ENCODE data around the gene ROCK2.
"Not testable (repeated sequence)": the region's sequence is repeated elsewhere in the genome, so short reads cannot be mapped to it uniquely, and the experiment has no call there.

The ROCK2 gene

GRCh38 chr2:11261564-11261963 is 82.9 kb downstream of the ROCK2 start:
- DNase-seq: not testable (repeated sequence)

- no peak for DNase-seq
Measured at GRCh38 chr2:11260979-11261378, 83.5 kb downstream of the ROCK2 start.

GRCh38 chr2:11257964-11258363 is 86.5 kb downstream of the ROCK2 start:
- no peak for DNase-seq

- DNase-seq: no peak
Measured at GRCh38 chr2:11257078-11257477, 87.4 kb downstream of the ROCK2 start.

- DNase-seq: no peak
Measured at GRCh38 chr2:11256166-11256565, 88.3 kb downstream of the ROCK2 start.

GRCh38 chr2:11254100-11254536 is 90.3 kb downstream of the ROCK2 start:
- DNase-seq: no peak

- not testable (repeated sequence) for DNase-seq
Measured at GRCh38 chr2:11252458-11252857, 92.0 kb downstream of the ROCK2 start.

- DNase-seq: no peak
Measured at GRCh38 chr2:11250400-11251196, 93.8 kb downstream of the ROCK2 start.

GRCh38 chr2:11245322-11245721 is 99.1 kb downstream of the ROCK2 start:
- DNase-seq: no peak

GRCh38 chr2:11244091-11244826 is 100.2 kb downstream of the ROCK2 start:
- DNase-seq: no peak

GRCh38 chr2:11243512-11243911 is 100.9 kb downstream of the ROCK2 start:
- no peak for DNase-seq

- no peak for DNase-seq
Measured at GRCh38 chr2:11242542-11243174, 101.8 kb downstream of the ROCK2 start.

GRCh38 chr2:11241412-11242203 is 102.8 kb downstream of the ROCK2 start:
- DNase-seq: no peak

- DNase-seq: no peak
Measured at GRCh38 chr2:11239666-11240462, 104.6 kb downstream of the ROCK2 start.

- no peak for DNase-seq
Measured at GRCh38 chr2:11239147-11239546, 105.3 kb downstream of the ROCK2 start.

- no peak for DNase-seq
Measured at GRCh38 chr2:11237122-11237521, 107.3 kb downstream of the ROCK2 start.

GRCh38 chr2:11236335-11236734 is 108.1 kb downstream of the ROCK2 start:
- no peak for DNase-seq

- DNase-seq: no peak
Measured at GRCh38 chr2:11235583-11235982, 108.9 kb downstream of the ROCK2 start.

GRCh38 chr2:11234309-11234708 is 110.1 kb downstream of the ROCK2 start:
- DNase-seq: no peak

GRCh38 chr2:11231193-11231592 is 113.2 kb downstream of the ROCK2 start:
- not testable (repeated sequence) for DNase-seq

GRCh38 chr2:11228692-11229091 is 115.7 kb downstream of the ROCK2 start:
- DNase-seq: no peak

GRCh38 chr2:11227595-11227994 is 116.8 kb downstream of the ROCK2 start:
- no peak for DNase-seq

All from NCI-H446 treated with DMSO at 0.1 percent for 48 hours (cell line).